Heart left ventricle (tissue), 16 donors: ENCODE measurements around the gene GABPB1. TPM values are rescaled to one million over a fixed set of nuclear protein-coding genes. Genes with fewer than 3 reads are reported as not detected.

Source experiments
- ATAC-seq, 4 donors: fragments of 200-7000 bp; cut with Tn5 transposase; one replicate each; pipeline ENCODE4 v1.9.1; 2020 to 2022; ENCODE audit warnings: moderate library complexity in 4 of 4, mild to moderate bottlenecking in 3 of 4, moderate number of reproducible peaks in 1 of 4
- DNase-seq, 5 donors: peaks; one replicate each; pipeline ENCODE4 v3.0.0-alpha.2; 2020
- H3K27ac ChIP-seq, 12 donors: fragments of 200-600 bp; sonication (generic) in 4 of 12; one replicate each; pipeline versions ENCODE4 v1.5.0 to v1.8.0; 2016 to 2022; ENCODE audit warnings: mild to moderate bottlenecking in 2 of 12
- H3K27me3 ChIP-seq, 9 donors: fragments of 200-600 bp; sonication (generic) in 2 of 9; one replicate each; pipeline versions ENCODE4 v1.5.1 to v1.8.0; 2016 to 2022; ENCODE audit warnings: mild to moderate bottlenecking in 3 of 9
- H3K36me3 ChIP-seq, 9 donors: fragments of 200-600 bp; sonication (generic) in 2 of 9; one replicate each; pipeline versions ENCODE4 v1.5.0 to v1.8.0; 2018 to 2022; ENCODE audit warnings: mild to moderate bottlenecking in 2 of 9
- H3K4me1 ChIP-seq, 12 donors: fragments of 200-600 bp; sonication (generic) in 4 of 12; one replicate each; pipeline versions ENCODE4 v1.5.0 to v1.8.0; 2016 to 2022; ENCODE audit warnings: mild to moderate bottlenecking in 3 of 12
- H3K4me3 ChIP-seq, 12 donors: fragments of 200-600 bp; sonication (generic) in 4 of 12; one replicate each; pipeline versions ENCODE4 v1.5.0 to v1.8.0; 2017 to 2022; ENCODE audit warnings: mild to moderate bottlenecking in 9 of 12, moderate library complexity in 4 of 12
- H3K9me3 ChIP-seq, 12 donors: fragments of 200-600 bp; sonication (generic) in 4 of 12; one replicate each; pipeline versions ENCODE4 v1.5.0 to v1.8.0; 2016 to 2022; ENCODE audit warnings: mild to moderate bottlenecking in 1 of 12
- CTCF ChIP-seq, 12 donors: fragments of 200-600 bp; sonication (generic) in 4 of 12; IDR thresholded peaks; one replicate each; pipeline versions ENCODE4 v1.5.0 to v1.8.0; 2018 to 2022; ENCODE audit warnings: antibody characterized with exemption in 12 of 12, mild to moderate bottlenecking in 5 of 12
- POLR2A ChIP-seq, 2 donors: fragments of 450-650 bp; IDR thresholded peaks; one replicate each; pipeline ENCODE4 v1.6.1; 2017; ENCODE audit warnings: antibody characterized with exemption in 2 of 2, mild to moderate bottlenecking in 2 of 2, moderate library complexity in 2 of 2
- WGBS, 4 donors: extraction: QIAGEN DNeasy Blood & Tissue Kit in 2 of 4; methylation state at CpG; one replicate each; pipeline versions ENCODE4 v1.1.5 to v1.1.7; 2013 to 2018; 5-methylcytosine and 5-hydroxymethylcytosine counted together
- intact Hi-C, 10 donors: fragments of 100-400 bp; cut with DNase I; formaldehyde crosslinking; loops; one replicate each; pipeline versions ENCODE4 v1.11.1 to v1.14.2; 2022
- polyA plus RNA-seq, 2 donors: library from polyadenylated mRNA; stranded (reverse); fragments of 200-250 nt; gene quantifications; one replicate each; pipeline ENCODE4 v1.2.3, GENCODE V29; 2013
- total RNA-seq, 9 donors: library from RNA; depleted of rRNA in 2 of 9; stranded (reverse); fragments of >200 nt in 2 of 9; fragmentation: NEBNext Ultra II Directional in 3 of 9; extraction: Animal tissue kit (Norgen Biotek cat#: 25700) in 3 of 9; gene quantifications; one replicate each; pipeline versions ENCODE4 v1.1.0 to v1.2.4, GENCODE V29; 2016 to 2023
- donor health status: ischemic (EF 13 %, LVEDD 7.1; RV severe dilation, severe dysfunction).
- donor health status: healthy with polysubstance abuse.
- donor health status: DM: no; HTN: yes; CAD: no.
- donor health status: DM: no; HTN: no; CAD: no.
- donor health status: ischemic (EF 25% LVEDD 6.9; RV normal size, moderate dysfunction).
- donor health status: ischemic (EF 25% LVEDD 5.7; RV mildly dilated, moderate dysfunction).
- donor health status: healthy.
- donor health status: DM: yes; HTN: yes; CAD: no.
- donor health status: ischemic (EF 35%, LVEDD 5.7; RV mildly dilated, moderate dysfunction).
- donor health status: nonischemic (EF 11% LVEDD 7.7; RV severe dilation, severe dysfunction).
- donor health status: DM: yes; HTN: yes; CAD: no.
- donor health status: PGD.
- donor health status: ischemic (EF 29% LVEDD 5.4; RV normal size, mild dysfunction).
- donor health status: nonischemic (EF 23%, LVEDD 6.1; RV moderate dilation, normal function).

GABPB1 gene
- total and polyA plus RNA-seq, 11 donors, result 3.6 to 14.2 (median 9.6) TPM

- DNase-seq (no peak), ATAC-seq (no peak)
- TF ChIP-seq CTCF (IDR thresholded peaks at IDR 0.05) (no peak), POLR2A (IDR thresholded peaks at IDR 0.05) (no peak)
- H3K27me3 ChIP-seq, result no peaks in the 10 kb centered on the region
- intact Hi-C loops, result no loop called here
- H3K4me1 ChIP-seq, result peaks cover 0 to 7% (median 0%) of the 10 kb centered on the region in 12 donors
- H3K4me3 ChIP-seq, result no peak overlapping the region
- H3K36me3 ChIP-seq, result peaks cover 0 to 63% (median 14%) of the 10 kb centered on the region in 9 donors
- H3K27ac ChIP-seq, result no peak overlapping the region
- 82 to 95% (median 88%) methylated on average over 2 of the region's 2 CpGs for WGBS, 4 donors
- H3K9me3 ChIP-seq, result no peaks in the 10 kb centered on the region
These were observed 8.6 kb upstream of the GABPB1 start for GRCh38 chr15:50363612-50364011.

GRCh38 chr15:50361756-50362155 is 6.8 kb upstream of the GABPB1 start:
- H3K4me3 ChIP-seq, result no peak overlapping the region
- H3K27ac ChIP-seq, result no peak overlapping the region
- ATAC-seq (no peak), DNase-seq (no peak)
- 83 to 92% (median 86%) methylated on average over 6 of the region's 6 CpGs for WGBS, 4 donors
- TF ChIP-seq POLR2A (IDR thresholded peaks at IDR 0.05), result no peak
- no peak for TF ChIP-seq CTCF (IDR thresholded peaks at IDR 0.05)
- no peaks in the 10 kb centered on the region for H3K27me3 ChIP-seq
- peaks cover 0 to 20% (median 5%) of the 10 kb centered on the region in 12 donors for H3K4me1 ChIP-seq
- H3K9me3 ChIP-seq, result no peaks in the 10 kb centered on the region
- H3K36me3 ChIP-seq, result peaks cover 0 to 77% (median 14%) of the 10 kb centered on the region in 9 donors
- intact Hi-C loops, result no loop called here

- Histone ChIP-seq H3K36me3 (peaks cover 0 to 66% (median 14%) of the 10 kb centered on the region in 9 donors), H3K27ac (no peak overlapping the region), H3K4me1 (peaks cover 0 to 32% (median 16%) of the 10 kb centered on the region in 12 donors), H3K4me3 (no peak overlapping the region), H3K9me3 (no peaks in the 10 kb centered on the region), H3K27me3 (no peaks in the 10 kb centered on the region)
- WGBS, 4 donors, result 80 to 91% (median 87%) methylated on average over 1 of the region's 1 CpG
- ATAC-seq (no peak), DNase-seq (no peak)
- TF ChIP-seq POLR2A (IDR thresholded peaks at IDR 0.05), result no peak
- peak in 3 of 12 donors; percentile 7 to 14 (median 9) for TF ChIP-seq CTCF (IDR thresholded peaks at IDR 0.05)
- intact Hi-C loops, result loop anchor here in 2 of 10 donors (5.0 to 10.0 kb wide), 2 partner anchors 63 to 546 kb away; partner anchors contain the start of genes USP8 (in 2 of the 2) and AP4E1 (in 1 of the 2)
These were observed 3.8 kb upstream of the GABPB1 start for GRCh38 chr15:50358845-50359244.

- H3K36me3 ChIP-seq, result peaks cover 0 to 37% (median 5%) of the 10 kb centered on the region in 9 donors
- peaks cover 5 to 51% (median 36%) of the 10 kb centered on the region in 12 donors for H3K4me1 ChIP-seq
- no peak for DNase-seq
These were observed 982 bp upstream of the GABPB1 start for GRCh38 chr15:50355980-50356379.

More at GRCh38 chr15:50355980-50356379, 982 bp upstream of the GABPB1 start:
- Histone ChIP-seq H3K27ac (peak overlapping the region in 8 of 12 donors; percentile 97 to 100 (median 99)), H3K4me3 (peak overlapping the region; percentile 87 to 99 (median 94)), H3K27me3 (no peaks in the 10 kb centered on the region), H3K9me3 (no peaks in the 10 kb centered on the region)
- no peak for ATAC-seq
- WGBS, 4 donors, result 14 to 26% (median 20%) methylated on average over 2 of the region's 2 CpGs
- intact Hi-C loops, result loop anchor here in 4 of 10 donors (1.0 to 10.0 kb wide), 4 partner anchors 66 to 549 kb away; partner anchors contain the start of genes USP8 (in 4 of the 4) and AP4E1 (in 1 of the 4)
- TF ChIP-seq POLR2A (IDR thresholded peaks at IDR 0.05) (no peak), CTCF (IDR thresholded peaks at IDR 0.05) (no peak)
